OCI-LY7 (cell line): ENCODE data around the gene ZNF827.

Source experiments
- EZH2phosphoT487 ChIP-seq: fragments of 200-600 bp; sonication (generic); IDR thresholded peaks from 2 replicates; pipeline ENCODE4 v1.6.1; 2018; ENCODE audit warnings: low read depth, borderline replicate concordance, mild to moderate bottlenecking, mixed run types, antibody characterized with exemption, low read length, moderate library complexity, mixed read lengths
- TF ChIP-seq, protein P1 (sequence below): fragments of 200-600 bp; sonication (generic); conservative IDR thresholded peaks from 2 replicates; pipeline ENCODE4 v1.5.1; 2014; ENCODE audit warnings: mild to moderate bottlenecking, antibody characterized with exemption, low read length, moderate library complexity, mixed read lengths

DNA sequence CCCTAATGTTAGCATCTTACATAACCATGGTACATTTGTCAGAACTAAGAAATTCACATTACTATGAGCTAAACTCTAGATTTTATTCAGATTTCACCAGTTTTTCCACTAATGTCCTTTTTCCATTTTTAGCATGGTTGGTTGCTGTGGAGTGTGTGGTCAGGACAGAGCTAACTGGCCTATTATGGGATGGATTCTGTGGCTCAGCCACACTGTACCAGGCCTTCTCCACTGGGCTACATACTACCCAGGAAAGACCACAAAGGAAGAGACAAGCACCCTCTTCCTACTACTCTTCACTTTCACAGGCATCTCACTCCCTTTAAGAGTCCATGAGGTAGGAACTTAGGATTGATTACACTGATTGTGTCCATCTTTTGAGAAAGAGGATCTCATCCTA is 67.4 kb downstream of the ZNF827 start:
- TF ChIP-seq, protein P1, sequence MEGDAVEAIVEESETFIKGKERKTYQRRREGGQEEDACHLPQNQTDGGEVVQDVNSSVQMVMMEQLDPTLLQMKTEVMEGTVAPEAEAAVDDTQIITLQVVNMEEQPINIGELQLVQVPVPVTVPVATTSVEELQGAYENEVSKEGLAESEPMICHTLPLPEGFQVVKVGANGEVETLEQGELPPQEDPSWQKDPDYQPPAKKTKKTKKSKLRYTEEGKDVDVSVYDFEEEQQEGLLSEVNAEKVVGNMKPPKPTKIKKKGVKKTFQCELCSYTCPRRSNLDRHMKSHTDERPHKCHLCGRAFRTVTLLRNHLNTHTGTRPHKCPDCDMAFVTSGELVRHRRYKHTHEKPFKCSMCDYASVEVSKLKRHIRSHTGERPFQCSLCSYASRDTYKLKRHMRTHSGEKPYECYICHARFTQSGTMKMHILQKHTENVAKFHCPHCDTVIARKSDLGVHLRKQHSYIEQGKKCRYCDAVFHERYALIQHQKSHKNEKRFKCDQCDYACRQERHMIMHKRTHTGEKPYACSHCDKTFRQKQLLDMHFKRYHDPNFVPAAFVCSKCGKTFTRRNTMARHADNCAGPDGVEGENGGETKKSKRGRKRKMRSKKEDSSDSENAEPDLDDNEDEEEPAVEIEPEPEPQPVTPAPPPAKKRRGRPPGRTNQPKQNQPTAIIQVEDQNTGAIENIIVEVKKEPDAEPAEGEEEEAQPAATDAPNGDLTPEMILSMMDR, result no peak
- TF ChIP-seq EZH2phosphoT487, result no peak
